Fibroblast of villous mesenchyme (primary cell): ENCODE measurements around the gene COL4A1. TPM values are rescaled to one million over a fixed set of nuclear protein-coding genes. Genes with fewer than 3 reads are reported as not detected.

ENCODE experiments used
- DNase-seq: peaks from one replicate; pipeline ENCODE4 v3.0.0-alpha.2; 2010; ENCODE audit warnings: low read depth
- H3K4me3 ChIP-seq: 2 replicates; pipeline ENCODE4 v1.5.1; 2011; ENCODE audit warnings: low read depth, mild to moderate bottlenecking, low read length
- total RNA-seq: library from RNA; depleted of rRNA; stranded (reverse); fragments of >200 nt; gene quantifications from 2 replicates; pipeline ENCODE4 v1.2.3, GENCODE V29; 2012
- TF ChIP-seq, protein P1 (sequence below): IDR thresholded peaks from 2 replicates; pipeline ENCODE4 v1.5.1; 2012; ENCODE audit warnings: low read depth, mild to moderate bottlenecking, low read length; ENCODE audit not compliant: insufficient read depth

COL4A1 gene
- total RNA-seq, 1 donor: 1,391 TPM

DNA sequence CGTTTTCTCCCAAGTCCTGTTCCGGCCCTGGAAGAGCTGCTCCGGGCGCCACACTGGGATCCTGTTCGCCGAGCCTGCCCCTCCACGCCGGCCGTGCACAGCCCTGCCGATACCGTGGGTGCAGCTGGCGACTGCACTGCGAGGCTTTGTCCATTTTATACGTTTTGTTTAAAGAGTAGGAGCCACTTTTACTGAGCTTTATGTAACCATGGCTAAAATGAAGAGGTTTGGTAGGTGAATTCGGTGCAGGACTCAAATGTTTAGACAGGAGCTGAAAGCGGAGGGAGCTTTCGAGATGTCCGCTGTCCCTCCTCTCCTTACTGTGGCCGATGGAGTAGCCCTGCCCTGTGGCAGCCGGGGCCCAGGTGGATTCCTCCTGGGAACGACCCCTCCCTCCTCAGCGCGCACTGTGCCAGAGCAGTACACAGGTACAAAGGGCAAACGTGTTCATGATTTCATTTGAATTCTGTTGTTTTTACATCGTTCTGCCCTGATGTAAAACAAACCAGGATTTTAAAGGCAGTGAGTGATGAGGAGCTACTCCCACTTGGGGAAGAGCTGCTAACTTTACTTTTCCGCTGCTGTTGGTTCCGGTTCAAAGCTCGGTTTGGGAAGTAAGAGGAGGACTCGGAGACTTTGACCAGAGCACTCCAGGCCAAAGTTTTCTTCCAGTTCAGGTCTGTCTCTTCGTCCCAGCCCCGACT, 1.9 kb upstream of the COL4A1 start:
- TF ChIP-seq, protein P1, sequence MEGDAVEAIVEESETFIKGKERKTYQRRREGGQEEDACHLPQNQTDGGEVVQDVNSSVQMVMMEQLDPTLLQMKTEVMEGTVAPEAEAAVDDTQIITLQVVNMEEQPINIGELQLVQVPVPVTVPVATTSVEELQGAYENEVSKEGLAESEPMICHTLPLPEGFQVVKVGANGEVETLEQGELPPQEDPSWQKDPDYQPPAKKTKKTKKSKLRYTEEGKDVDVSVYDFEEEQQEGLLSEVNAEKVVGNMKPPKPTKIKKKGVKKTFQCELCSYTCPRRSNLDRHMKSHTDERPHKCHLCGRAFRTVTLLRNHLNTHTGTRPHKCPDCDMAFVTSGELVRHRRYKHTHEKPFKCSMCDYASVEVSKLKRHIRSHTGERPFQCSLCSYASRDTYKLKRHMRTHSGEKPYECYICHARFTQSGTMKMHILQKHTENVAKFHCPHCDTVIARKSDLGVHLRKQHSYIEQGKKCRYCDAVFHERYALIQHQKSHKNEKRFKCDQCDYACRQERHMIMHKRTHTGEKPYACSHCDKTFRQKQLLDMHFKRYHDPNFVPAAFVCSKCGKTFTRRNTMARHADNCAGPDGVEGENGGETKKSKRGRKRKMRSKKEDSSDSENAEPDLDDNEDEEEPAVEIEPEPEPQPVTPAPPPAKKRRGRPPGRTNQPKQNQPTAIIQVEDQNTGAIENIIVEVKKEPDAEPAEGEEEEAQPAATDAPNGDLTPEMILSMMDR: no peak
- DNase-seq: no peak
- H3K4me3 ChIP-seq: peak overlapping the region; percentile 88

DNA sequence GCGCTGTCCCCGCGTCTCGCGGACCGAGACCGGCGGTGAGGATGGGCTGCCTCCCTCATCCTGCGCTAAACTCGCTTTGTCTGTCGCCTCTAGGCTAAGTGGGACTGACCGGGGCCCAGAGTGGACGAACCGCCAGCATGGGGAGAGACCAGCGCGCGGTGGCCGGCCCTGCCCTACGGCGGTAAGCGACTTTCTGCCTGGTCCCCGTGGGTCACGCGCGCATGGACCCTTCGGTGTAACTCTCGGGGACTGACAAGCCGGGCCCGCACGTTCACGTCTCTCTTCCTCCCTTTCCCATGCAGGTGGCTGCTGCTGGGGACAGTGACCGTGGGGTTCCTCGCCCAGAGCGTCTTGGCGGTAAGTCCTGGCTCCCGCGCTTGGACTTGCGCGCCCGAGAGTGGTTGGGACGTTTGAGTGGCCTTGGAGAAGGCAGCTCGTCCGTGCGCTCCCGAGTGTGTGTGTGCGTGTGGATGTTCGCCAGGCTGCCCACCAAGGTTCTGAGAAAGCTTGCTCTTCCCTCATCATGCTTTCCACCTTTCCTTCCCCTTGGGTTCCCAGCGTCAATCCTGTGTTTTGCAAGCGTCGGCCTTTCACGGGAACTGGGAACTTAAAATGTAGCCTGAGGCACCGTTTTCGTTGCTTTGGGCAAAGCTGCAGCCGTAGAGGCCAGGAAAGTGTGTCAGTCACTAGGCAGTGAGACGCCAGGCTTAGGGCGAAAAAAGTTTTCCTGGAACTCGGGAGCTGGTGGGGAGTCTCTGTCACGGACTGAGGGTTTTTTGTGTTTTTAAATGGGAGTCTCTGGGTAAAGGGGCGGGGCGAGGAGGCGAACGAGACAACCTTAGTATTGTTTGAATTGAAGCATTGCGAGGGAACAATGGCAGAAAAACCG, 1.1 kb upstream of the COL4A1 start:
- H3K4me3 ChIP-seq: peak overlapping the region; percentile 88
- TF ChIP-seq, protein P1: no peak
- DNase-seq: peak; percentile 69

DNA sequence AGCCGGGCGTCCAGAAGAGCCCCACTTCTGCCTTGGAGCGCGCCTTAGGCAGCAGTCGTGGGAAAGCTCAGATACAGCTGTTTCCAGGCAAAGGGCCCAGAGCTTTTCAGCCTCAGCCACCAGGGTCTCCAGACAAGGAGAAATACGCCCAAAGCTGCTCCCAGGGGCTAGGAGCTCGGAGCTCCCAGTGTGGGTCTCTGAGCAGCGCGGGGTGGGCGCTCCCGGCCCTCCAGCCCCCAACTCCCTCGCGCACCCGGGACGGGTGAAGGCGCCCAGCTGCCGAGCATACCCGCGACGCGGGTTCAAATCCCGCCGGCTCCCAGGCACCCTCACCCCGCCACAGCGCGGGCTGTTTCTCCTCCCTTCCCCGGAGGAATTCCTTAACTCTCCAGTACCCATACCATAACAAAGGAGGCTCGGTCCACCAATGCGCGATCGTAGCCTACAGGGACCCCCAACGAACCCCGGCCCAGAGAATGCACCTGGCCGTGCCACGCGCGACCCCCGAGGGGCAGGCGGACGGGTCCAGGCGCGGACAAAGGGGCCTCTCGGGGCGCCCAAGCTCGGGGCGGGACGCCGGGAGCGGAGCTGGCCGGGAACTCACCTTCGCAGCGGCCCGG, 507 bp downstream of the COL4A1 start:
- TF ChIP-seq, protein P1: no peak
- DNase-seq: peak; percentile 68
- peak overlapping the region; percentile 88 for H3K4me3 ChIP-seq

DNA sequence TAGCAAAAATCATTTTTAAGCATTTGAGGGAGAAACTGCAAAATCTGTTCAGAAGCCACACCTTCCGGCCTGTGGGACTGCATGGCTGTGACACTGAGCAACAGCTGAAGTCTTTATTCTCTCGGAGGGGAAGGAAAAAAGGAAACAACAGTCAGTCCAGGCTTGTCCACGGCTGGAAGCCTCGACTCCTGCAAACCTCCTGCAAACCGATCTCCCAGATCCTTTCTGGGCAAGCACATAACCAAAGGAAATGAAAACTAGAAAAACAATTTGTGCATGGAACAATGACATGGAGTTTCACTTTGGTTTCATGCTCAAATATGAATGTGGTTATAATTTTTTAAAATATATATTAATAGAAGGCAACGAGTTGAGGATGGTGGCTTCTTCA, 1.0 kb downstream of the COL4A1 start:
- DNase-seq: no peak
- H3K4me3 ChIP-seq: peak overlapping the region; percentile 88
- TF ChIP-seq, protein P1: no peak

DNA sequence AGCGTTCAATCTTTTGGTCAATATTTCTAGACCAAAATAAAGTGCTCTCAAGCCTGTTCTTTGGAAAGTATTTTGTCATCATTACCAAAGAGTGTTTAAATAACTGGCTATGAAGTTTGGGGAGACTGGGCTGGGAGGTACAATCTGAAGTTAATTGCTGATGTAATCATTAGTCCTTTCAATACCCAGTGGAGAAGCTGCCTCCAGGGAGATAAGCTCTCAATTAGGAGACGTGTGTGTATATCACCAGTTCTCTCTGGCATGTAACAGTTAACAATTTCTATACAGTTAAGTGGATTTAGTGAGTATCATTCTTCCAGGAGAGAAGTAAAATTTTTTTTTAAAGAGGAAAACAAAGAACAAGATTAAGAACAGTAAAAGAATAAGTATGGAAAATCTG, 1.4 kb downstream of the COL4A1 start:
- peak overlapping the region; percentile 88 for H3K4me3 ChIP-seq
- TF ChIP-seq, protein P1: no peak
- no peak for DNase-seq

DNA sequence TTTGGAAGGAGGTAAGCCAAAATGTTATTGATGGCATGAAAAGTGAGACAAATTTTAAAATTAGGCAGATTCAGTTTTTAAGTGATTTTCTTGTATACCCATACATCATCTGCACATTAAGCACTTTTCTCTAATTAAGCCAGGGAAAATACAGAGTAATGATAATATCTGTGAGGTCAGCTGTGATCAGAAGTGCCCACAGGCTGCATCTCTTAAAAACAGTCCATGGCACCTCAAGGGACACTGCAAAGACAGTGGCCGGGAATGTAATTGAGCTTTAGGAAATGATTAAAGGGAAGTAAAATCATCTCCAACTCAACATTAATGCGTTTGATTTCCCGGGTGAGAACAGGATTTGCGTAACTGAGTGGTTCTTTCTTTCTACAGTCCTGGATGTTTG, 2.0 kb downstream of the COL4A1 start:
- peak overlapping the region; percentile 88 for H3K4me3 ChIP-seq
- TF ChIP-seq, protein P1: no peak

More for the DNA sequence above, 2.0 kb downstream of the COL4A1 start:
- DNase-seq: no peak
